SK-N-SH (cell line): ENCODE data around the gene MYH10.

Experiments used
- CTCF ChIP-seq: fragments of 200-600 bp; sonication (generic); IDR thresholded peaks from 2 replicates; pipeline ENCODE4 v1.6.1; 2017; ENCODE audit warnings: antibody characterized with exemption, mild to moderate bottlenecking, moderate library complexity
- EP300 ChIP-seq, 2 experiments: IDR thresholded peaks; 2 replicates each; pipeline versions ENCODE4 v1.4.0 to v1.6.1; 2012; ENCODE audit warnings: borderline replicate concordance in 1 of 2, low read depth in 1 of 2, low read length in 1 of 2
- FOXM1 ChIP-seq: IDR thresholded peaks from 2 replicates; pipeline ENCODE4 v1.4.0; 2012; ENCODE audit warnings: low read depth, mild to moderate bottlenecking
- MEF2A ChIP-seq: IDR thresholded peaks from 2 replicates; pipeline ENCODE4 v1.4.0; 2012; ENCODE audit warnings: low read depth, borderline replicate concordance
- POLR2AphosphoS5 ChIP-seq: IDR thresholded peaks from 2 replicates; pipeline ENCODE4 v1.6.1; 2012; ENCODE audit warnings: low read depth, low read length
- TCF12 ChIP-seq: IDR thresholded peaks from 2 replicates; pipeline ENCODE4 v1.4.0; 2012
- TEAD4 ChIP-seq: IDR thresholded peaks from 2 replicates; pipeline ENCODE4 v1.4.0; 2012; ENCODE audit warnings: mild to moderate bottlenecking, borderline replicate concordance; ENCODE audit not compliant: insufficient read depth
- USF2 ChIP-seq: fragments of 150-350 bp; IDR thresholded peaks from 2 replicates; pipeline ENCODE4 v1.6.1; 2017; ENCODE audit warnings: antibody characterized with exemption, low read length, low read depth, borderline replicate concordance
- YY1 ChIP-seq: IDR thresholded peaks from 2 replicates; pipeline ENCODE4 v1.4.0; 2012; ENCODE audit warnings: low read depth, mild to moderate bottlenecking
- ZBTB33 ChIP-seq: IDR thresholded peaks from 2 replicates; pipeline ENCODE4 v1.4.0; 2012; ENCODE audit warnings: low read depth, borderline replicate concordance

GRCh38 chr17:8674344-8675305, 44.1 kb upstream of the MYH10 start:
- TF ChIP-seq TEAD4: no peak
- no peak for TF ChIP-seq CTCF
- no peak for TF ChIP-seq MEF2A
- no peak for TF ChIP-seq FOXM1
- no peak for TF ChIP-seq YY1
- TF ChIP-seq TCF12: no peak
- no peak for TF ChIP-seq USF2
- TF ChIP-seq POLR2AphosphoS5: no peak
- no peak for TF ChIP-seq ZBTB33
- TF ChIP-seq EP300 (IDR thresholded peaks at IDR 0.05; ENCODE audit: borderline replicate concordance in 1 of 2, low read depth in 1 of 2, low read length in 1 of 2): no peak
